SK-N-MC (cell line): ENCODE data around the gene TTC31.

Source experiments
- DNase-seq: peaks from one replicate; pipeline ENCODE4 v3.0.0-alpha.2; 2011; ENCODE audit warnings: low read depth, low spot score
- H3K27ac ChIP-seq: fragments of 200-600 bp; sonication (generic); 2 replicates; pipeline ENCODE4 v1.5.1; 2016; ENCODE audit warnings: mixed run types
- H3K36me3 ChIP-seq: fragments of 200-600 bp; sonication (generic); 2 replicates; pipeline ENCODE4 v1.6.1; 2017; ENCODE audit warnings: antibody characterized with exemption, low read length, mixed read lengths; ENCODE audit not compliant: insufficient read depth
- H3K4me3 ChIP-seq: fragments of 200-600 bp; sonication (generic); 2 replicates; pipeline ENCODE4 v1.5.1; 2016
- H3K9ac ChIP-seq: fragments of 200-600 bp; sonication (generic); 2 replicates; pipeline ENCODE4 v1.8.0; 2017; ENCODE audit warnings: mixed run types, mixed read lengths; ENCODE audit not compliant: insufficient read length
- H3K9me3 ChIP-seq: fragments of 200-600 bp; sonication (generic); 2 replicates; pipeline ENCODE4 v1.6.1; 2017; ENCODE audit warnings: low read depth, mild to moderate bottlenecking, antibody characterized with exemption, low read length, moderate library complexity, mixed read lengths
- EZH2 ChIP-seq: fragments of 200-600 bp; sonication (generic); IDR thresholded peaks from one replicate; pipeline ENCODE4 v1.6.1; 2017; ENCODE audit warnings: antibody characterized with exemption
- FOXP2 ChIP-seq: optimal IDR thresholded peaks from 2 replicates; pipeline ENCODE3; 2011; ENCODE audit warnings: mild to moderate bottlenecking, moderate library complexity; ENCODE audit not compliant: insufficient read depth; ENCODE audit errors: extremely low read length, control extremely low read depth
- POLR2AphosphoS5 ChIP-seq: IDR thresholded peaks from 2 replicates; pipeline ENCODE4 v1.6.1; 2012; ENCODE audit warnings: mild to moderate bottlenecking, low read depth, low read length, borderline replicate concordance

The TTC31 gene

DNA sequence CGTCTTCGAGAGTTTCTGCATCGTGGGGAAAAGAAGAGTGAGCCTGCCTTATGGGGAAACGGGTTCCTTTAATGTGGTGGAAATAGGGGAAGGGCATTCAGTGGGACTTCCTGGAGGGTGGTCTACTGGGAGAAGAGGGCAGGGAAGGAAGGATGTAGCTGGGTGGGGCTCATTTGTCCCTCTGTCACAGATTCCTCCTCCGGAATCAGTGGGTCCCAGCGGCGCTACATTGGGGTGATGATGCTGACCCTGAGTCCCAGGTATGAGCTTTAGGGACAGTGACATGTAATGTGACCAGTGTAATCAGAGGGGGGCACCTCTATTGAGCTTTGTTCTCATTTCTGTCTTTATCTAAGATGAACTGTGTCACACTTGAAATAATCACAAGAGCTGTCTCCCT lies 48.8 kb downstream of the TTC31 start:
- no peak overlapping the region for H3K27ac ChIP-seq
- H3K9ac ChIP-seq: no peak overlapping the region

DNA sequence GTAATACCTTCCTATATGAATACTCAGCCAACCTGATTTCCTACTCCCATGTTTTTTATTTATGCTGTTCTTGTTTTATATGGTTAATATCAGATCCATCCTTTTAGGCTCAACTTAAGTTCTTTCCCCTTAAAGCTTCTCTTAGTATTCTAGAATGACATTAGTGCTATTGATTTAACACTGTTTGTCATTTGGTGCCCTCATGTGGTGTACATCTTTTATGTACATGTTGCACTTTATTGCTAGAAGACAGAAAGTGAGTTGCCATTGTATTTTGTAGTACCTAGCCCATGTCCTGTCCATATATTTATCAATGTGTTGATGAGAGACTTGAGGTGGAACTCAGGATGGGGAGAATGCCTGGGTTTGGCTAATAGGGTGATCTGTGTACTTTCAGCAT lies 49.3 kb downstream of the TTC31 start:
- no peak for DNase-seq

More for the DNA sequence above, 48.8 kb downstream of the TTC31 start:
- no peak overlapping the region for H3K4me3 ChIP-seq
- no peak for DNase-seq
- H3K36me3 ChIP-seq: peaks cover 33% of the 10 kb centered on the region
- TF ChIP-seq POLR2AphosphoS5 (no peak), EZH2 (no peak), FOXP2 (no peak)
- no peaks in the 10 kb centered on the region for H3K9me3 ChIP-seq

DNA sequence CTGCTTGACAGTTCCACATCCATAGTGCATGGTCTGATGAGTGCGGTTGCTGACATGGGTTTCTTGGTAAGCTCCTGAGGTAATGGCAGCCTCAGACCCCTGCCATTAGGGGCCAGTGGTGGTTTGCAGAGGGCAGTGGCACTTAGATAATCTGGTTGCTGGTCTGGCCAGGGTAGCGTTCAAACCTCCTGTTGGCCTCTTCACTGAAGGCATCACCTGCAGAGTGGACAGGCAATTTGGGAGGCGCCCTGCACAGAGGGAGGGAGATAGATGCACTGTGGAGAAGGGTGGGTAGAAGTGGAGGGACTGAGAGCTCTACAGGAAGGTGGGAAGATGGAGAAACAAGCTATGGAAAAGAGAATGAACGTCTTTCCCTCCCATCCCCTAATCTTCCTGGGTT lies 50.6 kb downstream of the TTC31 start:
- no peak for DNase-seq
- H3K9ac ChIP-seq: no peak overlapping the region
- no peak overlapping the region for H3K27ac ChIP-seq
- no peaks in the 10 kb centered on the region for H3K9me3 ChIP-seq
- H3K36me3 ChIP-seq: peaks cover 15% of the 10 kb centered on the region
- no peak overlapping the region for H3K4me3 ChIP-seq
- no peak for TF ChIP-seq EZH2
- TF ChIP-seq FOXP2: no peak
- no peak for TF ChIP-seq POLR2AphosphoS5

More for the DNA sequence above, 49.3 kb downstream of the TTC31 start:
- Histone ChIP-seq H3K9ac (no peak overlapping the region), H3K36me3 (peaks cover 27% of the 10 kb centered on the region), H3K4me3 (no peak overlapping the region), H3K27ac (no peak overlapping the region), H3K9me3 (no peaks in the 10 kb centered on the region)
- TF ChIP-seq EZH2 (no peak), FOXP2 (no peak), POLR2AphosphoS5 (no peak)

DNA sequence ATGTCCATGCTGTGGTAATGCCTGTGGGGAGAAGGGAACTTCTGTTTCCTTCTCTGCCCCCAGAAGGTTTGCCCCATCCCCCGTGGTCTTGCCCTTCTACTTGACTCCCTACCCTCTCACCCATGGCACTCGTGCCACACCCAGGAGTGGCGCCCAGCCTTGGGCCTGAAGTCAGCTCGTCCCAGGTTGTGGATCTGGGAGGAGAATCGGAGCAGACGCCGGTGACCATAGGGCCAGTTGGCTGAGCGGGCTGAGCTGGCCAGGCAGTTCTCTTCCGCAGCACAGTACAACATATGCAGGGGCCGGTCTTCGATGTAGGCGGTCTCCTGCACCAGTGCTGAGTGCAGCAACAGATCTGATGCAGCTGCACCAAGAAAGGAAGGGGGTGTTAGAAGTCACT lies 51.5 kb downstream of the TTC31 start:
- H3K36me3 ChIP-seq: peaks cover 11% of the 10 kb centered on the region
- no peak for DNase-seq
- TF ChIP-seq FOXP2 (no peak), POLR2AphosphoS5 (no peak), EZH2 (no peak)
- no peak overlapping the region for H3K4me3 ChIP-seq
- H3K27ac ChIP-seq: no peak overlapping the region
- no peaks in the 10 kb centered on the region for H3K9me3 ChIP-seq
- H3K9ac ChIP-seq: no peak overlapping the region

DNA sequence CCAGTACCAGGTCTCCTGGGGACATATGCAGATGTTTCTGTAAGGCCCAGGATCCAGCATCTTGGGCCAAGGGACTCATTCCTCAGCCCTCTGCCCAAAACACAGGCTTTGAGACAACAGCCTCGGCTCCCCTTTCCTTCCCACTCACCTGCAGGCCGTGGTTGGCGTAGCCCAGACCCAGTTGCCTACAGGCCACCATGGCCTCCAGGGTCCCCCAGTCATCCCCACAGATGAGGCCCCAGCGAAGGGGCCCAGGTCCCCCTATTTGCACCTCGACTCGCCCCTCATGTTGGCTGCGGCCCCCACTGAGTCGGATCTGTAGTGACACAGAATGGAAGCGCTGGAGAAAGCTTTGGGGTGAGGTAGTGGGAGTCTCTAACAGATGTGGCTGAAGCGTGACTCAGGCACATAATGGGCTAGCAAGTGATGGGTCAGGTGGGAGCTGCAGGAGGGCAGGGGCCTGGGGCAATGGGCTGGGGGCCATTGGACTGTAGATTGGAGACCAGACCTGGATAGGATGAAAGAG lies 52.6 kb downstream of the TTC31 start:
- H3K9ac ChIP-seq: no peak overlapping the region
- no peak overlapping the region for H3K4me3 ChIP-seq
- H3K27ac ChIP-seq: no peak overlapping the region
- TF ChIP-seq EZH2: no peak
- no peak for TF ChIP-seq FOXP2
- TF ChIP-seq POLR2AphosphoS5: no peak
- peaks cover 11% of the 10 kb centered on the region for H3K36me3 ChIP-seq
- no peaks in the 10 kb centered on the region for H3K9me3 ChIP-seq
- no peak for DNase-seq

DNA sequence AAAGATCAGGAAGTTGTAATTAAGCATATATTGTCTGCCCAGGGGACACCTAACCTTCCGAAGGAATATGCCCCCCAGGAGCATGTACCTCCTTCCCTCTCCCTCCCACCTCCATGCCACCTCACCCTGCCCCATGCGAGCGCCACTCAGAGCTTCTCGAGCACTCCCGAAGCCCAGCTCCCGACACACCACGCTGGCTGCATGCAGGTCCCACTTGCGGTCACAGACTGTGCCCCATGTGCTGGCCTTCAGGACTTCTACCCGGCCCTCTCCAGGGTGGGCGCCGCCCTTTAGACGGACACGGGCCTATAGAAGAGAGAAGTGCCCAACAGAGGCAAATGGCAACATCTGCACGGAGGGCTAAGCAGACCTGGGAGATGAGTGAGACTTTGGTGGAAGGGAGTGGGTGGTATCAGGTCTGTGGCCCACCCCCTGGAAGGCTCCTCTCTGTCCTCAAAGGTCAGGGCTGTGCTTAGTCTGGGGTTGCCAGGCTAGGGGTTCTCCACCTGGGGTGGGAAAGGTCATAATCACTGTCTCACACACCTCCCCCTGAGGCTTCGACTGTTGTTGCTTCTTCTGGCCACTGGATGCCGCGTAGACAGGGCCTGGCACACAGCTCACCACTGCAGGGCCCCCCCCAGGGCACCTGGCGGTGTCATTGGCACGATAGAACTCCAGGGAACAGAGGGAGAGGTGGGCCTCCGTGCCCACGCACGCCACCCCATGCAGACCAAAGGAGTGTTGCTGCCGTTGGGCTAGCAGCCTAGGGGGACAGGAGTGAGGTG lies 53.5 kb downstream of the TTC31 start:
- no peak for DNase-seq
- H3K4me3 ChIP-seq: no peak overlapping the region
- no peak overlapping the region for H3K27ac ChIP-seq
- no peak overlapping the region for H3K9ac ChIP-seq
- no peaks in the 10 kb centered on the region for H3K9me3 ChIP-seq
- TF ChIP-seq FOXP2: no peak
- no peak for TF ChIP-seq POLR2AphosphoS5
- no peak for TF ChIP-seq EZH2
- peaks cover 9% of the 10 kb centered on the region for H3K36me3 ChIP-seq

DNA sequence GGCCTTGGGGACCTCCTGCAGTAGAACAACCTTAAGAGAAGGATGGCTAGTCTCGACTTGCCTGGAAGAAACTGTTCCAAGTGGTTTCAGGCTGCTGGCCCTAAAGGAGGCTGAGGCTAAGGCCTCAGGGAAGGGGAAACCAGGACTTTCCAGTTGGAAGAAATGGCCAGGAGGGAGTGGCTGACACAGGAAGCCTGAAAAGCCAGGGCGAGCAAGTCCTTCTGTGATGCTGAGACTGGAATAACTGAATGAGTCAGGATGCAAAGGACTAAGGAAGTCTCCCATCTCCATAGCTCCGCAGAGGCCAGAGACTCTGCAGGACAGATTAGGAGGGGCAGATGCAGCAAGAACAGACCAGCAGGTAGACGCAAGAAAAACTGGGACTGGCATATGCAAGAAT lies 54.3 kb downstream of the TTC31 start:
- DNase-seq: no peak
- Histone ChIP-seq H3K9ac (no peak overlapping the region), H3K27ac (no peak overlapping the region), H3K9me3 (no peaks in the 10 kb centered on the region), H3K36me3 (peaks cover 6% of the 10 kb centered on the region), H3K4me3 (no peak overlapping the region)
- no peak for TF ChIP-seq EZH2
- no peak for TF ChIP-seq FOXP2
- TF ChIP-seq POLR2AphosphoS5: no peak

DNA sequence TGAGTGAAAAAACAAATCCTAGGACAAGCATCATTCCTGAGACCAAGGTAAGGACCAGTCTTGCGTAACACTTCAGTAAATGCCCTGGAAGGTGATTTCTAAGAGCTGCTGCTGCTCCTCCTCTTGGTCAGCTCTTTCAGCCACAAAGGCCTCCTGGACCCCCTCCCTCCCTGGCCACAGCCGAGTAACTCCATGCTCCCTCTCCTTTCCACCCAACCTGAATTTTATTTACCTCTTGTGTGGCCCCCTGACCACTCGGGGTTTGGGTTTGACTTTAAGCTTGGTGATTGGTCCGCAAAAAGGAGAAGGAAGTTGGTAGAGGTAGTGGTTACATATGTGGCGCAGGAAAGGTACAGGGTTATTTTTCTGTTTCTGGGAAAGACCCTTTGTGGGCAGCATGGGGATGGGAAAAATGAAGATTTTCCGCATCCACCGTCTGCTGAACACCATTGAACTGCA lies 56.0 kb downstream of the TTC31 start:
- H3K9me3 ChIP-seq: no peaks in the 10 kb centered on the region
- H3K27ac ChIP-seq: no peak overlapping the region
- TF ChIP-seq POLR2AphosphoS5: no peak
- no peak for TF ChIP-seq FOXP2
- TF ChIP-seq EZH2: no peak
- DNase-seq: no peak
- H3K9ac ChIP-seq: no peak overlapping the region
- H3K36me3 ChIP-seq: no peaks in the 10 kb centered on the region
- H3K4me3 ChIP-seq: no peak overlapping the region
